ENCODE data around the gene TEKT3.

DNA sequence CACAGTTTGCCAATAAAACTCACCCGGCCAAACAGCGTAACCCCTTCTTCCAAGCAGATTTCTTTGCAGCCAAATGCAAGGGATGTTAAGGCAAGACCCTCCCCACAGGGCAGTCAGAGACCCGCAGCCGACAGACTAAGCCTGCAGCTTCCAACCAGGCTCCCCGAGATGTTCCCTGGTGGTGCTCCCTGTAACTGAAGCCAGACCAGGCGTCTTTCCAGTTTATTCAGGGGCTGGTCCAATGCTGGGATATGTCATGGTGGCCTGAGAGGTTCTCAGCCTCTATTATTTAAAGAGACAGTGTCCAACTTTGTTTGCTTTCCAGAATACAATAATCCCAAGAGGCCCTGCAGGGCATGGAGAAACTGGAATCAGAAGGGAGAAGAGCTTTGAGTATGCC is 76.3 kb downstream of the TEKT3 start, which contains the start of gene PMP22:
- TF ChIP-seq, protein P1, sequence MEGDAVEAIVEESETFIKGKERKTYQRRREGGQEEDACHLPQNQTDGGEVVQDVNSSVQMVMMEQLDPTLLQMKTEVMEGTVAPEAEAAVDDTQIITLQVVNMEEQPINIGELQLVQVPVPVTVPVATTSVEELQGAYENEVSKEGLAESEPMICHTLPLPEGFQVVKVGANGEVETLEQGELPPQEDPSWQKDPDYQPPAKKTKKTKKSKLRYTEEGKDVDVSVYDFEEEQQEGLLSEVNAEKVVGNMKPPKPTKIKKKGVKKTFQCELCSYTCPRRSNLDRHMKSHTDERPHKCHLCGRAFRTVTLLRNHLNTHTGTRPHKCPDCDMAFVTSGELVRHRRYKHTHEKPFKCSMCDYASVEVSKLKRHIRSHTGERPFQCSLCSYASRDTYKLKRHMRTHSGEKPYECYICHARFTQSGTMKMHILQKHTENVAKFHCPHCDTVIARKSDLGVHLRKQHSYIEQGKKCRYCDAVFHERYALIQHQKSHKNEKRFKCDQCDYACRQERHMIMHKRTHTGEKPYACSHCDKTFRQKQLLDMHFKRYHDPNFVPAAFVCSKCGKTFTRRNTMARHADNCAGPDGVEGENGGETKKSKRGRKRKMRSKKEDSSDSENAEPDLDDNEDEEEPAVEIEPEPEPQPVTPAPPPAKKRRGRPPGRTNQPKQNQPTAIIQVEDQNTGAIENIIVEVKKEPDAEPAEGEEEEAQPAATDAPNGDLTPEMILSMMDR (IDR thresholded peaks at IDR 0.05; ENCODE audit: low read depth, low read length) = no peak
- TF ChIP-seq POLR2A (IDR thresholded peaks at IDR 0.05; ENCODE audit: extremely low read depth, insufficient read length) (no peak), MYC (IDR thresholded peaks at IDR 0.05; ENCODE audit: low read depth, low read length) (no peak)
- TF ChIP-seq, protein P2, sequence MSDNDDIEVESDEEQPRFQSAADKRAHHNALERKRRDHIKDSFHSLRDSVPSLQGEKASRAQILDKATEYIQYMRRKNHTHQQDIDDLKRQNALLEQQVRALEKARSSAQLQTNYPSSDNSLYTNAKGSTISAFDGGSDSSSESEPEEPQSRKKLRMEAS (IDR thresholded peaks at IDR 0.05; ENCODE audit: low read depth, low read length) = no peak

Data from NB4 (cell line).